SIG-M5 (cell line): ENCODE measurements around the gene DENND10.
"Not testable (repeated sequence)": the region's sequence is repeated elsewhere in the genome, so short reads cannot be mapped to it uniquely, and the experiment has no call there.

Experiments used
- DNase-seq: peaks from one replicate; lab custom pipeline; 2025; lab: John Stamatoyannopoulos, UW

The DENND10 gene

DNA sequence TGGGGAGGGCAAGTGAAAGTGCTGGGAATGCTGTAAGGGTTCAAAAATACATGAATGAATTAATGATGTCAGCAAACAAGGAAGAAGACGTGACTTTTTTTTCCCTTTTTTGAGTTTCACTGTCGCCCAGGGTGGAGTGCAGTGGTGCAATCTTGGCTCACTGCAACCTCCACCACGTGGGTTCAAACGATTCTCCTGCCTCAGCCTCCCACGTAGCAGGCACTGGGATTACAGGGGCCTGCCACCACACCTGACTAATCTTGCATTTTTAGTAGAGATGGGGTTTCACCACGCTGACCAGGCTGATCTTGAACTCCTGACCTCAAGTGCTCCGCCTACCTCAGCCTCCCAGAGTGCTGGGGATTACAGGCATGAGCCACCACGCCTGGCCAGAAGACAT is 30.0 kb downstream of the DENND10 start:
- DNase-seq, result no peak

DNA sequence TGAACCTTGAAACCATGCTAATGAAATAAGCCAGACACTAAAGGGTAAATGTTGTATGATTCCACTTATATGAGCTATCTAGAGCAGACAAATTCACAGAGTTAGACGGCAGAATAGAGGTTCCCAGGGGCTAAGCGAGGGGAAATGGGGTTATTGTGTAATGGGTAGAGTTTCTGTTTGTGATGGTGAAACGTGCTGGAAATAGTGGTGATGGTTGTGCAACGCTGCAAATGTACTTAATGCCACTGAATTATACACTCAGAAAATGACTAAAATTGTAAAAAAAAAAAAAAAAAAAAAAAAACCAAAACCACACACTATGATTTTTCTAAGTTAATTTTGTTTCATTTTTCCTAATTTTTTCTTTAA is 31.6 kb downstream of the DENND10 start:
- peak; percentile 74 for DNase-seq

DNA sequence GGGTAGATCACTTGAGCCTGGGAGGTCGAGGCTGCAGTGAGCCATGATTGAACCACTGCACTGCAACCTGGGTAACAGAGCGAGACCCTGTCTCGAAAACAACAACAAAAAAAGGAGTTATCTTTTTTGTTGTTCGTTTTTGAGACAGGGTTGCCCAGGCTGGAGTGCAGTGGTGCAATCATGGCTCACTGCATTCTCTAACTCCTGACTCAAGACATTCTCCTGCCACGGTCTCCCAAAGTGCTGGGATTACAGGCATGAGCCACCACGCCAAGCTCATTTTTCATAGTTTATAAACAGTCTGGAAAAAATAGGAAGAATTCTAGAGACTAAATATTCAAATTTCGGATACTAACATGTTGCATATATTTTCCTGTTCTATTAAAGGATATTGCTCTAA is 32.2 kb downstream of the DENND10 start:
- DNase-seq, result no peak

DNA sequence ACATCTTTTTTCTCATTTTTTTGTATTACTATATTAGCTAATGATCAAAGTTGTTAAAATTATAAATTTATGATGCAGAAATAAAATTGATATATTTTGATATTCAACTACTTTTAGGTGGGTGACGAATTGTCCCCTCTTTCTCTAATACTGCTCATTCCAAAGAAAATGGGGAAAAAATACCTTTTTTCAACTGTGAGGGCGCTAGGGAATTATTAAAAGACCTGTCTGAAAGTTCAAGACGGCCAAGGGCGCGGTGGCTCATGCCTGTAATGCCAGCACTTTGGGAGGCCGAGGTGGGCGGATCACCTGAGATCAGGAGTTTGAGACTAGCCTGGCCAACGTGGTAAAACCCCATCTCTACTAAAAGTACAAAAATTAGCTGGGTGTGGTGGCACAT is 34.0 kb downstream of the DENND10 start:
- not testable (repeated sequence) for DNase-seq

DNA sequence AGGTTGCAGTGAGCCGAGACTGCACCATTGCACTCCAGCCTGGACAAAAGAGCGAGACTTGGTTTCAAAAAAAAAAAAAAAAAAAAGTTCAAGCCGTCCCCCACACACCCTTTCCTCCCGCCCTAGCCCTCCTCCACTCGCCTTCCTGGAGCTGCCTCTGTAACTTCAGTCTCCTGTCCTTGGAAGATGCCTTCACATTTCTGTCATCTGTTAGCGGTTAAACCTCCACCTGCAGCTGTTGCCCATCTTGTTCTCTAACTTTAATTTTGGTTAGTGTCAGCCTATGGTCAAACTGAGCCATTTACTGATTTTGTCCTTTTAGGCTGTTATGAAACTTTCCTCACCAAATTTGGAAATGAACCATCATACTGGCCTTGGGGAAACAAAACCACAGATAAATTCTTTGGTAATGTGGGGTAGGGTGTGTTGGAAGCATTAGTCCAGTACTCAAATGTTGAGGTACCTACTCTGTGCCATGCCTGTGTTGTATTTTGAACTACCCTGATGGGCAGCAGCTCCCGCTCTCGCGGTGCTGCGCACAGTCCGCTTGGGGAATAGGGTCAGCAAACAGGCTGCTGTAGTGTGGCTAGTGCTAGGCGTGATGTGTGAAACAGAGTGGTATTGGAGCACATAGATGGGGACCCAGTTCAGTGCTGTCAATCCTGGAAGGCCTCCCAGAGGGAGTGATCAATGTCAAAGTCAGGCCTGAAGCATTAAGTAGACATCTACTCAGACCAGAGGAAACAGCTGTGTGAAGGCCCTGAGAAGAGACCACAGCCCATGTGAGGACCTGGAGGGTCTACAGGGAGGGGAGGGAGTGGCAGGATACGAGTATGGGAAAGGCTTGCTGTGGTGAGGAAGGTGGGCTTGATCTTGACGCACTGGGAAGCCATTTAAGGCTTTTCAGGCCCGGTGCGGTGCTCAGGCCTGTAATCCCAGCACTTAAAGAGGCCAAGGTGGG is 34.7 kb downstream of the DENND10 start:
- no peak for DNase-seq

DNA sequence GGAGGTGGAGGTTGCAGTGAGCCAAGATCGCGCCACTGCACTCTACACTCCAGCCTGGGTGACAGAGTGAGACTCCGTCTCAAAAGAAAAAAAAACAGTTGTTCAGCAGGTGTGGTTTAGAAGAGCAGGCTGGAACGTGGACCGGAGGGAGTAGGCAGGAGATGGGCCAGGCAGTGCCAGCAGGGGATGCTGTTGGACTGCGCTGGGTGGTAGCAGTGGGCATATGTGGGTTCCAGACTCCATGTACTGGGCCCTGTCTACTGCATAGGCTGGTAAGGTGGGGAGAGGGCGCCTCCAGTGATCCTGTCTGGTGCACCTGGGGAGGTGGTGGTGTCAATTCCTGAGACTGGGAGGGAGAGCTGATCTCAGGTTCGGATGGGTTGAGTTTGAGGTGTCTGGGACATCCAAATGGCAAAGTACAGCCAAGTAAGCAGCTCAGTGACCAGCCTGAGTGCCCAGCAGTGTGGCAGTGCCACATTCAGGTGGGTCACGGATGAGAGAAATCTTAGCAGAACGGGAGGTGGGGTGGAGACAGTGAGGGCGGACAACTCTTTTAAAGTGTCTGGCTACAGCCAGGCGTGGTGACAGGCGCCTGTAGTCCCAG is 35.7 kb downstream of the DENND10 start:
- no peak for DNase-seq

DNA sequence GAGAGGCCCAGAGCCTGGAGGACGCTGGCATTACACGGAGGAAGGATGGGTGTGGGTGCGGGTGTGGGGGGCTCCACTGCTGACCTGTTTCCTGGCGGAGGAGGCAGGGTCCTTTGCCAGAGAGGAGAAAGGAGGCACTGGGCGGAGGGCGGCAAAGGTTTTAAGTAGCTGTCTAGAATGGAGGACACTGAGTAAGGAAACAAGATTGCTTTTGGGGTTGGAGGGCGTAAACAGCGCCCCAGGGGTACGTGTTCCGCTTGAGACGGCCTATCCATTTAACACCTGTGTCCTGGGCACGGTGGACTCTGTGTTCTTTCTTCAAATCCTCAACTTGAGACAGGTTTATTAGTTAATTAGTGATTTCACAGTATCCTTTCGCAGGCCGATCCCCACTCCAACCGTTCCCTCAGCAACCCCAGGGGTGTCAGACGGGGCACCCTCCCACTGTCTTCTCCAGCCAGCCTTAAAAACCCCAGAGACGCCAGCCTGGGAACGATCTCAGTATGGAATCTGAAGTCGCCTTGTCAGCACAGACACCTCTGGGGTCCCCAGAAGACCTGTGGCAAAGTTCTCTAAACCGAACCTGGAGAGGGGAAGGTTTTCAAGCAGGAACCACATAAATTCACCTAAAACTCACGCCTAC is 36.8 kb downstream of the DENND10 start:
- no peak for DNase-seq

DNA sequence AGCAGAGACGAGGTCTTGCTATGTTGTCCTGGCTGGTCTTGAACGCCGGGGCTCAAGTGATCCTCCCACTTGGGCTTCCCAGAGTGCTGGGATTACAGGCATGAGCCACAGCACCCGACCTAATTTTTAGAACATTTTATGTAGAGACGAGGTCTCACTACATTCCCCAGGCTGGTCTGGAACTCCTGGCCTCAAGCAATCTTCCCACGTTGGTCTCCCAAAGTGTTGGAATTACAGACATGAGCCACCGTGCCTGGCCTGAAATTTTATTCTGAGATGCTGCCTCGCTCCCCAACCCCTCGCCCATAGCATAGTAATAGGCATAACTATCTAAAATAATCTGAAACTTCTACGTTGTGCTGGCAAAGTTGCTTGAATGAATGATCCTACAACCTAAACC is 39.7 kb downstream of the DENND10 start:
- DNase-seq, result no peak

DNA sequence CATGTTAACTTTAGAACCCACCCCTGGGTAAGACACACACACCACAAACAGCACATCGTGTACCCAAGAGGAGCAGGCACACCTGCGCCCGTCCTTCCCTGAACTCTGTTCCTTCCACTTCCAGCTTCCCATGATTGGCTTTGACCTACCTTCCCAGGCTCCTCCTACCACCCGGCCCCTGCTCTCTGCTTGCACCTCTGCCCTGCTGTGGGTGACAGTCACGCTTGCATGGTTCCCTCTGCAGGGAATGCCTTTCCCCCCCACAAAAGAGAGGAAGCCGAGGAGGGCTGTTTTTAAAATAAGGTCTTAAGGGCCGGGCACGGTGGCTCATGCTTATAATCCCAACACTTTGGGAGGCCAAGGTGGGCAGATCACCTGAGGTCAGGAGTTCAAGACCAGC is 45.2 kb downstream of the DENND10 start:
- no peak for DNase-seq

DNA sequence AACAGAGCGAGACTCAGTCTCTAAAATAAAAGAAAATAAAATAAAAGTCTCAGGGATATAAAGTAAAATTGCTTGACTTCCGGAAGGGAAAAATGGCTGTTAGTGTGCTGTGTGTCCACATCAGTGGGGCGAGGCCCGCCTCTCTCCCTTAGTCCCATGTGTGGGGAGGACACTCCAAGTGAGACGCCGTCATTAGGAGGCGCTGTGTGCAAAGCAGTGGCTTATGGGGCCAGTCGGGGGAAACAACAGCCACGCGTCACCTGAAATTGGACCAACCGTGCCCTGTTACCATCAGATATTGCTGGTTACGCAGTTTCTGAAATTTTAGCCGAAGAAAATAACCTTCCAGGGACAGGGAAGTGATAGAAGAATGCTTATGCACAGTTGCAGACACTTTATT is 45.8 kb downstream of the DENND10 start:
- DNase-seq, result no peak

DNA sequence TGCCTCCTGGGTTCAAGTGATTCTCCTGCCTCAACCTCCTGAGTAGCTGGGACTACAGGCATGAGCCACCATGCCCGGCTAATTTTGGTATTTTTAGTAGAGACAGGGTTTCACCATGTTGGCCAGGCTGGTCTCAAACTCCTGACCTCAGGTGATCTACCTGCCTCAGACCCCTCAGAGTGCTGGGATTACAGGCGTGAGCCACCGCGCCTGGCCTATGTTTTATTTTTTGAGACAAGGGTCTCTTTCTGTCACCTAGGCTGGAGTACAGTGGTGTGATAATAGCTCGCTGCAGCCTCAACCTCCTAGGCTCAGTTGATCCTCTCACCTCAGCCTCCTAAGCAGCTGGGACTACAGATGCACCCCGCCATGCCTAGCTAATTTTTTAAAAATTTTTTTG is 47.7 kb downstream of the DENND10 start:
- not testable (repeated sequence) for DNase-seq

DNA sequence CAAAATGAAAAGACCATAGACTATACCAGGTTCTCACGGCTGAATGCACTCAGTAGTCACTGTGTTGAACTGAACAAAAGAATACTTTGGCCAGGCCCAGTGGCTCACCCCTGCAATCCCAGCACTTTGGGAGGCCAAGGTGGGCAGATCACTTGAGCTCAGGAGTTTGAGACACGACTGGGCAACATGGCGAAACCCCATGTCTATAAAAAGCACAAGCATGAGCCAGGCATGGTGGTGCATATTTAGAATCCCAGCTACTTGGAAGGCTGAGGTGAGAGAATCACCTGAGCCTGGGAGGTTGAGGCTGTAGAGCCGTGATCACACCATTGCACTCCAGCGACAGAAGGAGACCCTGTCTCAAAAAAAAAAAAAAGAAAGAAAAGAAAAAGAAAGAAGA is 49.1 kb downstream of the DENND10 start:
- no peak for DNase-seq

DNA sequence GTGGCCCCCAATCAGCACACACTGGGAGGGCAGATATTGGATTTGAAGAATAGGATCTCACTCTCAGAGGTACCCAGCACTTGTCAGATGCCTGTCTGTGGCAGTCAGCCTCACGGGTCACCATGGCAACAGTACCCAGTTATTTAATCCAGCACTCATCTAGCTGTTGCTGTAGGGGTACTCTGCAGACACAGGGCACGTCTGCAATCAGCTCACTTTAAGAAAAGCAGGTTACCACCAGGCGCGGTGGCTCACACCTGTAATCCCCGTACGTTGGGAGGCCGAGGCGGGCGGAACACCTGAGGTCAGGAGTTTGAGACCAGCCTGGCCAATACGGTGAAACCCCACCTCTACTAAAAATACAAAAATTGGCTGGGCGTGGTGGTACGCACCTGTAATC is 49.7 kb downstream of the DENND10 start:
- no peak for DNase-seq

DNA sequence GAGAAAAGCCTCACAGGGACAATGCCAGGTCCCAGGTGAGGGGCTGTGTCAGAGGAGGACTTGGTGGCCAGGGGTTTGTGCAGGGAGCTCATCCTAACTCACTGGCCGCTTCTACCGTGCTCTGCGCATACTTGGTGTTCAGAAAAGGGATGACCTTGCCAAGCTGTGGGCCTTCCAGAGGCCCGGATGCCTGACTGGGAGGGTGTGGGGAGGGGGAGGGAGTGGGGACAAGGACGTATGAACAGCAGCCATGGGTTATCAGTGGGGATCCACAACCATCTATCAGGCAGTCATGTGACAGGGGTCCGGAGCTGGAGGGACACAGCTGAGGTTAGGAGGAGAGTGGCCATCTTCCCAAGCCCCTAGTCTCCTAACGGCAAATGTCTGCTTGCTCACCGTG is 55.4 kb downstream of the DENND10 start:
- no peak for DNase-seq

DNA sequence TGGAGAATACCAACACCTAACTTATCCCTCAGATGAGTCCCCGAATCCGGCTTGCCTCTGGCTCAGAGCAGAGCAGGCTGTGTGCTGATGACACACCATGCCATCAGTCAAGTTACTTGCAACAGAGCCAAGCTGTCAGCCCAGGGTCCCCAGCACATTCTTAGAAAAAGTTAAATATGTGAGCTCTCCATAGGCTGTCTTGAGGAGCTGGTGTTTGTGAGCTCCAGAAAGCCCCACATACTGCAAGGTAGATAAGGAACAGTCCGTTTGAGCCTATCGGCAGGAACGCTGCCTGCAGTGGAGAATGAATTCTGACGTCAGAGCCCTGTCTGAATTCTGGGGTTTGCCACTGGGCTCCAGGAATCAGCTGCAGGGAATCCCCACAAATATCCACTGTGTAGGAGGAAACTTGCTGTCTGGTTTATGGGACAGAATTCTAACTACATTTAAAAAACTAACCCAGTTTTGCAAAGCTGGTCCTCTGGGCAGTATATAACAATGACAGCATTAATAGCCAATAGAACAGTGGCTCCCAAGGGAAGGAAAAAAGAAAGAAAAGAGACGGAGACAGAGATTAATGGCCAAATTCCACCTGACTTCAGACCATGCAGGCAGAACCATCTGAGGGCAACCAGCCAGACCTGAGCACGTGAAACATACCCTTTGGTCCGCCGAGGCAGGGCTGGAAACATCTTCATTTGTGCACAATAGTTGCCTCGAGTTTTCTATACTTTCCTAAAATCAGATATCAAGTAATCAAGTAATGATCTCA is 58.0 kb downstream of the DENND10 start:
- no peak for DNase-seq

DNA sequence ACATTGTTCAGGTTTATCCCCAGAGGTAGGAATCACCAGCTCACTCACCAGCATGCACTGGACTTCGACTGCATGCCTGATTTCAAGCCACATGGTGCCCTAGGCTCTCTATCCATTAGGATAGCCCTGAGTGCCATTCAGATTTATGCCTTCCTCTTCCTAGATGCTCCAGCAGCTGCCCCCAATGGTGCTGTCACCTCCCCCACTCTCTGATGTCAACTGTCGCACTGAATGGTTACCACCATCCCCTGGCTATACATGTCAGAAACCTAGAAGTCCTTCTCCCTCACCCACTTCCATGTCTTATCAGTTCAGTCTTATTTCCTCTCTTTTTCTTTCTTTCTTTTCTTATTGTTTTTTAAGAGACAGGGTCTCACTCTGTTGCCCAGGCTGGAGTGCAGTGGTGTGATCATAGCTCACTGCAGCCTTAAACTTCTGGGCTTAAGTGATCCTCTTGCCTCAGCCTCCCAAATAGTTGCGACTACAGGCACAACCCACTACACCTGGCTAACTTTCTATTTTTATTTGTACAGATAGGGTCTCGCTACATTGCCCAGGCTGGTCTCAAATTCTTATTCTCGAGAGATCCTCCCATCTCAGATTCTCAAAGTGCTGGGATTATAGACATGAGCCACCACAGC is 58.7 kb downstream of the DENND10 start:
- DNase-seq, result no peak

DNA sequence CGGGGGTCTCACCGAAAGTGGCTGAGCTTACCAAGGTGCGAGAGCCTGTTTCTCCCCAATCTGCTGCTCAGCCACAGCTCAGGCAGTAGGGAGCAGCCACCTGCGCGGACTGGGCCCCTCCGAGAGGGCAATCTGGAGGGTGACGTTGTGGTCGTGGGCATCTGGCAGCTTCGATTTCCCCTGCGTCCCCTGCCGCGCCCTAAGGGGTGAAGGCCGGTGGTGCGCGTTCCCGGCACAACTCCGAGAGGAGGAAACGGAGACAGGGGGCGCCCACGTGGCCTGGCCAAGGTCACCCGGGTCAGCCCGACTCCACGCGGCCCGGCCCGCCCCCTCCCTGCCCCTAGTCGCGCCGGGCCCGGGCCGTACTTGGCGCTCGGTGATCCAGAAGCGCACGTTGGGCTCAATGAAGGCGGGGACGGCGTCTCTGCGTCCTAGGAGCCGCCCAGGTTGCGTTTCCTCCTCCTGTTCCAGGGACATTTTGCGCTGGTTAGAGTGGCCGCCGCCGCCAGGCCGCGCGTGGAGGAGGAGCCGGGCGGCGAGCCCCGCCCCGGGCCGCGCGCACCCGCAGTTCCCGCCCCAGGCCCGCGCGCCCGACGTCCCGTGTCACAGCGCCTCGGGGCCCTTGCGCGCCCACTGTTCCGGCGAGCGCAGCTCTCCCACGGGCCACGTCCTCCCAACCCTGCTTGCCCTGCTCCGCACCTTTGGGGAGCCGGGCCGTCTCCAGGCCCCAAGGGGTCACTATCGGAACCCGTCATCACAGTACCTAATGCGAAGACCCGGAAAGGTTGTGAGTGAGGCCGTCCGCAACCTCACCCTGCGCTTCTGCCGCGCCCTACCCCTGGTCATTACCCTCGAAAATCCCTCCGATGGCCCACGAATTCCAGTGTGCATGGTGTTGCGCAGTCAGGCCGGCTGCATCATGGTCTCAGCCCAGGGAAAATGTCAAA is 61.5 kb downstream of the DENND10 start, which contains the start of gene SFXN4:
Gene SFXN4 (minus strand): TSS at position 544 of the 947 bp plus-strand sequence. CDS start 67 bp downstream, at position 477.
- no peak for DNase-seq

DNA sequence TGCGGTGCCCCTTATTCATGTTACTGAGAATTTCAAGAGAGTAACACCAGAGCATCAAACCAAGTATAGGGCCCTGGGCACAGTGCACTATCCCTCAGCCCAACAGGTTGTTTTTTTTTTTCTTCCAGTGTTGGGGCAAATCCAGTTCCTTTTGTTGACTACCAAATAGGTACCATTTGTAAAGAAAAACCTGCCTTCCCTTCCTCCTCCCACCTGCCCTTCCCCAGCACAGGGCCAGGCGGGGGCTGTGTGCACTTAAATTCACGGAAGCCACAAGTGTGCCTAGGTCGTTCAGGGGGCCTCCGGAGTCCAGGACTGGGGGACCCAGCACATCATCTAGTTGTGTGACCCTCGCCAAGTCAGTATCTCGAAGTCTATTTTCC is 62.2 kb downstream of the DENND10 start:
- DNase-seq, result no peak

DNA sequence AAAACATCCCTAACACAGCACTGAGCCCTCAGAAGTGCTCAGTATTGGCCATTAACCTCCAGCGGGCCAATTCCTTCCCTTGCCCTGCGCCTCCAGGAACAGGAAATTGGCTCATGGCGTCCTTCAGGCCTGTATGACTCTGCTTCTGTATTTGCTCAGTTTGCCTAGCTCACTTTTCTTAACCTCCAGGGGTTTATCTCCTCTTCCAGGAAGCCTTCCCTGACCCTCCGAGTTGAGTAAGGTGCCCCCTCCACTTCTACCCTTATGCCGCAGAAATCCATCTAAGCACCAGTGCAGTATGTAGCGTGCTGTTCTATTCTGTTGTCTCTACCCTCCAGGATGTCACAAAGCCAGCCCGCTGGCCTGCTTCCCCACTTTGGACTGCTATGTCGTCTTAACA is 62.7 kb downstream of the DENND10 start:
- no peak for DNase-seq

DNA sequence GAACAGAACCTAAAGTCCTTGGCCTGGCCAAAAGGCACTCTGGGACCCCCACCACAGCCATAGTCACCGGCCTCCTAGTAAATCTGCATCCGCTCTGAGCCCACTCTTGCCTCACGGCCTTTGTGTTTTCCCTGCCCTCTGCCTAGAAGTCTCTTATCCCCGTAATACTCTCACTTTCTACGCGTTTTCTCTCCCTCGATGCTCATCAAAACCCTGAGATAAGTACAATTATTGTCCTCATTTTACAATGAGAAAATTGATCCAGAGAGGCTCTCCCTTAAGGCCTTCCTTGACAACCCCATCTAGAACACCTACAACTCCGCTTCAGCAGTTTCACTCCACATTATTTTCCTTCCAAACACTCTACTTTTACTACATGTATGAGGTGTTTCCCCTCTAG is 63.1 kb downstream of the DENND10 start:
- no peak for DNase-seq

DNA sequence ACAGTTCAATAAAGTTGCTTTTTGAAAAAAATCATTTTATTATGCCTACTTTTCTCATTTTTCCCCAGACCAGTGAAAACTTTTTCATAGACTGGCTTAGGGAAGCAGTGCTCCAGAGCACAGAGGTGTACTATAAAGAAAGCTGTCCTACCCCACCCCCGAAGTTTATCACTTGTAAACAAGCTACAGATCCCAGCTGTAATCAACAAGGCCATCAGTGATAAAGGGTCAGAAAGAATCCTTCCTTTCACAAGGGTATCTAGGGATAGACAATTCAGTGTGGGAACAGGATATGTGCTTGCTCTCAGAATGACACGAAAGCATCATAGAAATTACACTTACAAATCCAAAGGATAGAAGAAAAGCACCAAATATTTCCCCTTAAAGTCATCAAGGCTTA is 70.2 kb downstream of the DENND10 start:
- no peak for DNase-seq
